Kidney epithelial cell (primary cell): ENCODE measurements around the gene AFG1L. TPM values are rescaled to one million over a fixed set of nuclear protein-coding genes. Genes with fewer than 3 reads are reported as not detected.

Experiments
- DNase-seq: peaks from one replicate; pipeline ENCODE4 v3.0.0-alpha.2; 2010; ENCODE audit warnings: low read depth
- H3K27me3 ChIP-seq: 2 replicates; pipeline ENCODE4 v1.6.0; 2011; ENCODE audit warnings: low read length; ENCODE audit not compliant: control insufficient read depth, insufficient read depth
- H3K36me3 ChIP-seq: 2 replicates; pipeline ENCODE4 v1.5.1; 2011; ENCODE audit warnings: low read length; ENCODE audit not compliant: control insufficient read depth, insufficient read depth
- H3K4me3 ChIP-seq: 2 replicates; pipeline ENCODE4 v1.5.1; 2011; ENCODE audit warnings: low read depth, mild to moderate bottlenecking, control low read depth, low read length
- total RNA-seq: library from RNA; depleted of rRNA; stranded (reverse); fragments of >200 nt; gene quantifications from 2 replicates; pipeline ENCODE4 v1.2.3, GENCODE V29; 2015
- TF ChIP-seq, protein P1 (sequence below): IDR thresholded peaks from 2 replicates; pipeline ENCODE4 v1.5.1; 2011; ENCODE audit warnings: mild to moderate bottlenecking, moderate library complexity, low read length, control low read depth, inconsistent platforms; ENCODE audit not compliant: insufficient read depth, poor library complexity, severe bottlenecking

Gene AFG1L
- total RNA-seq, 1 donor from 2014 or later, result 3.6 TPM

DNA sequence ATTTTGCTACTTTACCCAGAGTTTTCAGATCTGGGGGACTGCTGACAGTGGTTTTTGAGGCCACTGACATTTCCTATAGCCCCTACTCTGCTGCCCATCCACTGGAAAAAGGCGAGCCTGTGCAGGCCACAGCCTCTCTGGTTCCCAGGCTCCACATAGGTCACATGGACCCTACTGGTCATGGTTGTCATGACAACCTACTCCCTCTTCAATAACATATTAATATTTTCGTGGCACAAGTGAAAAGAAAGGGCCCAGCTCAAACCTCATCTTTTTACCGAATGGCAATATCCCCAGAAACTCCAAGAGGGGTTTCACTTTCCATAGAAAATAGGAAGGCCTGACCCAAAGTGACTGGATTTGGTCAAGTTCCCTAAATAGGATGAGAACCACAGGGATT lies 254.9 kb downstream of the AFG1L start:
- Histone ChIP-seq H3K36me3 (no peaks in the 10 kb centered on the region), H3K27me3 (no peaks in the 10 kb centered on the region), H3K4me3 (no peak overlapping the region)
- TF ChIP-seq, protein P1, sequence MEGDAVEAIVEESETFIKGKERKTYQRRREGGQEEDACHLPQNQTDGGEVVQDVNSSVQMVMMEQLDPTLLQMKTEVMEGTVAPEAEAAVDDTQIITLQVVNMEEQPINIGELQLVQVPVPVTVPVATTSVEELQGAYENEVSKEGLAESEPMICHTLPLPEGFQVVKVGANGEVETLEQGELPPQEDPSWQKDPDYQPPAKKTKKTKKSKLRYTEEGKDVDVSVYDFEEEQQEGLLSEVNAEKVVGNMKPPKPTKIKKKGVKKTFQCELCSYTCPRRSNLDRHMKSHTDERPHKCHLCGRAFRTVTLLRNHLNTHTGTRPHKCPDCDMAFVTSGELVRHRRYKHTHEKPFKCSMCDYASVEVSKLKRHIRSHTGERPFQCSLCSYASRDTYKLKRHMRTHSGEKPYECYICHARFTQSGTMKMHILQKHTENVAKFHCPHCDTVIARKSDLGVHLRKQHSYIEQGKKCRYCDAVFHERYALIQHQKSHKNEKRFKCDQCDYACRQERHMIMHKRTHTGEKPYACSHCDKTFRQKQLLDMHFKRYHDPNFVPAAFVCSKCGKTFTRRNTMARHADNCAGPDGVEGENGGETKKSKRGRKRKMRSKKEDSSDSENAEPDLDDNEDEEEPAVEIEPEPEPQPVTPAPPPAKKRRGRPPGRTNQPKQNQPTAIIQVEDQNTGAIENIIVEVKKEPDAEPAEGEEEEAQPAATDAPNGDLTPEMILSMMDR, result no peak
- no peak for DNase-seq

GRCh38 chr6:108550256-108550655 lies 255.4 kb downstream of the AFG1L start:
- H3K27me3 ChIP-seq, result no peaks in the 10 kb centered on the region
- TF ChIP-seq, protein P1, result no peak
- H3K4me3 ChIP-seq, result no peak overlapping the region
- DNase-seq, result no peak
- no peaks in the 10 kb centered on the region for H3K36me3 ChIP-seq

- DNase-seq, result no peak
- Histone ChIP-seq H3K27me3 (no peaks in the 10 kb centered on the region), H3K4me3 (no peak overlapping the region), H3K36me3 (no peaks in the 10 kb centered on the region)
- TF ChIP-seq, protein P1, result no peak
Measured at GRCh38 chr6:108555399-108556052, 260.7 kb downstream of the AFG1L start.

GRCh38 chr6:108556250-108556649 lies 261.4 kb downstream of the AFG1L start:
- Histone ChIP-seq H3K4me3 (no peak overlapping the region), H3K27me3 (no peaks in the 10 kb centered on the region), H3K36me3 (no peaks in the 10 kb centered on the region)
- TF ChIP-seq, protein P1, result no peak
- no peak for DNase-seq

DNA sequence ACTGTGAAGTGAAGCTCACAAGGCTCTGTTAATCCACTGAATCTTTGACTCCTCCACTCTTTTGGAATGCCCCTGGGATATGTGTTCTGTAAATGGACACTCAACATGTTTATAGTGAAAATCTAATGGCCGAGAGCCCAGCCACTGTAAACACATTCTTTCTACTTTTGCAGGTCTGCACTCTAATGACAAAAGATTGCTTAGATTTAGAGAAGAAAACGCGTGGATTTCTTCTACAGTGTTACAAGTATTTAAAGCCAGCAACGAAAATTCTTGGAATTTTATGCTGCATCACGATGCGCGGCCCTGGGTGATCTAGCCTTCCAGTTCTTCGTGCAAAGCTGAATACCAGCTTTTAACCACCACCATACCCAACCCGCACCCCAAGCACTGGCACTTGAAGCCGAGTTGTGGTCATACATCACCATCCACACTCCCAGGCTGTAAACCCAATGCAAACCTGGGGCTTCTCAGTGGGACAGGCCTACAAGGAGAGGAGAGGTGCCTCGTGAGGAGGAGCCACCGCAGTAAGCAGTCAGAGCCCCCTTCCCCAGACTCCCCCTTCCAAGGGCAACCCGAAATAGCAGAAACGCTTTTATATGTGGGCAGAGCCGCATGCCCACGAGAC lies 262.1 kb downstream of the AFG1L start:
- TF ChIP-seq, protein P1, result no peak

More for the DNA sequence above, 262.1 kb downstream of the AFG1L start:
- Histone ChIP-seq H3K27me3 (no peaks in the 10 kb centered on the region), H3K4me3 (peak overlapping the region; percentile 86), H3K36me3 (no peaks in the 10 kb centered on the region)
- no peak for DNase-seq
